Kidney (tissue), 14 donors: Measurements from ENCODE around the gene GRB7. TPM values are rescaled to one million over a fixed set of nuclear protein-coding genes. Genes with fewer than 3 reads are reported as not detected.
A peak's percentile ranks its signal among the peaks of the same experiment; 100 is the strongest.

Experiments
- DNase-seq, 5 donors: peaks; one replicate each; pipeline ENCODE4 v3.0.0-alpha.2; 2013 to 2020
- FAIRE-seq: peaks from 2 replicates; lab custom pipeline; 2012; peaks lifted over from hg19 to GRCh38; lab: Jason Lieb, UNC
- H3K27ac ChIP-seq, 2 donors: one replicate each; pipeline ENCODE4 v1.7.0; 2013; ENCODE audit warnings: low read depth in 2 of 2, low read length in 2 of 2, inconsistent platforms in 1 of 2
- H3K27me3 ChIP-seq: one replicate; pipeline ENCODE4 v1.7.1; 2013; ENCODE audit warnings: low read length, inconsistent platforms; ENCODE audit not compliant: control insufficient read depth, insufficient read depth
- H3K36me3 ChIP-seq, 3 donors: one replicate each; pipeline versions ENCODE4 v1.7.0 to v1.7.1; 2013; ENCODE audit warnings: low read length in 3 of 3, control low read depth in 1 of 3, inconsistent platforms in 1 of 3; ENCODE audit not compliant: insufficient read depth in 3 of 3, control insufficient read depth in 2 of 3
- H3K4me1 ChIP-seq, 3 donors: one replicate each; pipeline versions ENCODE4 v1.7.0 to v1.7.1; 2013; ENCODE audit warnings: low read length in 3 of 3, inconsistent platforms in 1 of 3, low read depth in 1 of 3; ENCODE audit not compliant: control insufficient read depth in 2 of 3, insufficient read depth in 2 of 3
- H3K4me3 ChIP-seq, 3 donors: one replicate each; pipeline versions ENCODE4 v1.7.0 to v1.8.1; 2013; ENCODE audit warnings: low read length in 3 of 3, control low read depth in 1 of 3, inconsistent platforms in 1 of 3
- H3K9ac ChIP-seq, 3 donors: one replicate each; pipeline versions ENCODE4 v1.7.0 to v1.7.1; 2013; ENCODE audit warnings: low read length in 3 of 3, control low read depth in 1 of 3, inconsistent platforms in 1 of 3
- H3K9me3 ChIP-seq, 3 donors: one replicate each; pipeline versions ENCODE4 v1.7.0 to v1.7.1; 2013; ENCODE audit warnings: low read length in 3 of 3, control low read depth in 1 of 3, inconsistent platforms in 1 of 3; ENCODE audit not compliant: control insufficient read depth in 2 of 3, insufficient read depth in 1 of 3
- intact Hi-C: fragments of 100-400 bp; cut with DNase I; formaldehyde crosslinking; loops from one replicate; pipeline ENCODE4 v1.11.1; 2022
- polyA plus RNA-seq: library from polyadenylated mRNA; stranded (reverse); fragments of 350-450 nt; fragmentation: Illumina TruSeq; extraction: RNeasy Lipid Tissue Mini Kit (QIAGEN cat#74804); gene quantifications from one replicate; pipeline ENCODE4 v1.2.3, GENCODE V29; 2014; ENCODE audit warnings: low read depth, low replicate concordance; ENCODE audit not compliant: insufficient read depth
- total RNA-seq: library from RNA; stranded (reverse); fragmentation: NEBNext Ultra II Directional; extraction: Animal tissue kit (Norgen Biotek cat#: 25700); gene quantifications from one replicate; pipeline ENCODE4 v1.2.1, GENCODE V29; 2021
- TF ChIP-seq, protein P1 (sequence below): IDR thresholded peaks from 3 replicates; pipeline ENCODE4 v1.5.1; 2012; ENCODE audit warnings: mild to moderate bottlenecking, moderate library complexity, borderline replicate concordance; ENCODE audit not compliant: insufficient read depth; ENCODE audit errors: extremely low read depth
- donor health status: control.
- donor health status: control.
- donor health status: control.
- donor health status: control.
- donor health status: control.
- donor health status: DM: yes; HTN: yes; CAD: no.
- donor health status: Normal renal cell carcinoma (clear cell type).

GRB7 gene
- total and polyA plus RNA-seq, 2 donors from 2014 or later: 20.9 to 72.5 TPM

DNA sequence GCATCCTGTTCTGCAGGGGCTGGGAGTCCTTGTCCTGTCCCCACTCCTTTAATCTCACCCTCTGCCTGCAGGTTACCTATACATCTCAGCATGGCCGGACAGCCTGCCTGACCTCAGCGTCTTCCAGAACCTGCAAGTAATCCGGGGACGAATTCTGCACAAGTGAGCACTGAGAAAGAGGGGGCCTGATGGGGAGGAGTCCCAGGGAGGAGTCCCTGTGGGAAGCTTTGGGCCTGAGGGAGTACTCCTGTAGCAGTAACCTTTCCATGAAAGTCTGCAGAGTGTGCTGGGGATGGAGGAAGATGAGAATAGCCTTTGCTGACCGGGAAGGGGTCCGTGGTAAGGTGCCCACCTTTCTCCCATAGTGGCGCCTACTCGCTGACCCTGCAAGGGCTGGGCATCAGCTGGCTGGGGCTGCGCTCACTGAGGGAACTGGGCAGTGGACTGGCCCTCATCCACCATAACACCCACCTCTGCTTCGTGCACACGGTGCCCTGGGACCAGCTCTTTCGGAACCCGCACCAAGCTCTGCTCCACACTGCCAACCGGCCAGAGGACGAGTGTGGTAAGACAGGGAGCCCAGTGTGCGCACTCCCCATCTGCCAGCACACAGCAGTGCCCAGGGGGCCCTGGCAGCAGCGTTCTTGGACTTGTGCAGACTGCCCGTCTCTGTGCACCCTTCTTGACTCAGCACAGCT, 22.2 kb upstream of the GRB7 start:
- FAIRE-seq: no peak
- intact Hi-C loops: no loop called here
- Histone ChIP-seq H3K9me3 (no peaks in the 10 kb centered on the region), H3K36me3 (peaks cover 2 to 68% (median 24%) of the 10 kb centered on the region in 3 donors), H3K4me3 (no peak overlapping the region), H3K9ac (no peak overlapping the region), H3K4me1 (peaks cover 0 to 10% (median 0%) of the 10 kb centered on the region in 3 donors), H3K27ac (no peak overlapping the region), H3K27me3 (no peaks in the 10 kb centered on the region)
- TF ChIP-seq, protein P1, sequence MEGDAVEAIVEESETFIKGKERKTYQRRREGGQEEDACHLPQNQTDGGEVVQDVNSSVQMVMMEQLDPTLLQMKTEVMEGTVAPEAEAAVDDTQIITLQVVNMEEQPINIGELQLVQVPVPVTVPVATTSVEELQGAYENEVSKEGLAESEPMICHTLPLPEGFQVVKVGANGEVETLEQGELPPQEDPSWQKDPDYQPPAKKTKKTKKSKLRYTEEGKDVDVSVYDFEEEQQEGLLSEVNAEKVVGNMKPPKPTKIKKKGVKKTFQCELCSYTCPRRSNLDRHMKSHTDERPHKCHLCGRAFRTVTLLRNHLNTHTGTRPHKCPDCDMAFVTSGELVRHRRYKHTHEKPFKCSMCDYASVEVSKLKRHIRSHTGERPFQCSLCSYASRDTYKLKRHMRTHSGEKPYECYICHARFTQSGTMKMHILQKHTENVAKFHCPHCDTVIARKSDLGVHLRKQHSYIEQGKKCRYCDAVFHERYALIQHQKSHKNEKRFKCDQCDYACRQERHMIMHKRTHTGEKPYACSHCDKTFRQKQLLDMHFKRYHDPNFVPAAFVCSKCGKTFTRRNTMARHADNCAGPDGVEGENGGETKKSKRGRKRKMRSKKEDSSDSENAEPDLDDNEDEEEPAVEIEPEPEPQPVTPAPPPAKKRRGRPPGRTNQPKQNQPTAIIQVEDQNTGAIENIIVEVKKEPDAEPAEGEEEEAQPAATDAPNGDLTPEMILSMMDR: no peak
- DNase-seq: no peak

DNA sequence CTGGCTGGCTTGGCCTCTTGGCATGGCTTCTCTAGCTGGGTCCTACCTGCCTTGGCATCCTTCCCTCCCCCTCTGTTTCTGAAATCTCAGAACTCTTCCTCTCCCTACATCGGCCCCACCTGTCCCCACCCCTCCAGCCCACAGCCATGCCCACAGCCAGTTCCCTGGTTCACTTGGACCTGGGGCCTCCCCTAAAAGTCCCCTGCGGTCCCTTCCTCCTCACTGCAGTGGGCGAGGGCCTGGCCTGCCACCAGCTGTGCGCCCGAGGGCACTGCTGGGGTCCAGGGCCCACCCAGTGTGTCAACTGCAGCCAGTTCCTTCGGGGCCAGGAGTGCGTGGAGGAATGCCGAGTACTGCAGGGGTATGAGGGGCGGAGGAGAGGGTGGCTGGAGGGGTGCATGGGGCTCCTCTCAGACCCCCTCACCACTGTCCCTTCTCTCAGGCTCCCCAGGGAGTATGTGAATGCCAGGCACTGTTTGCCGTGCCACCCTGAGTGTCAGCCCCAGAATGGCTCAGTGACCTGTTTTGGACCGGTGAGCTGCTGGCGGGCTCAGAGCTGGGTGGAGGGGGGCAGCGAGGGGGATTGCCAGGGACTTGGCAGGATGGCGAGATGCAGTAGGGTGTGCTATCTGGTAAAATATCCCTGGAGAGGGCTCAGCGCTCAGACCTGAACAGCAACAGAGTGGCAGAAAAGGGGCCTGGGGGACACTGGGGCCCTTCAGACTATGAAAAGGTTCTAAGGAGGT, 21.5 kb upstream of the GRB7 start:
- peaks cover 0 to 10% (median 0%) of the 10 kb centered on the region in 3 donors for H3K4me1 ChIP-seq
- DNase-seq: peak in 1 of 5 donors; percentile 73
- TF ChIP-seq, protein P1: no peak
- H3K27me3 ChIP-seq: no peaks in the 10 kb centered on the region
- H3K36me3 ChIP-seq: peaks cover 2 to 65% (median 21%) of the 10 kb centered on the region in 3 donors
- H3K27ac ChIP-seq: peak overlapping the region in 1 of 2 donors; percentile 49
- H3K9me3 ChIP-seq: no peaks in the 10 kb centered on the region
- H3K4me3 ChIP-seq: no peak overlapping the region
- H3K9ac ChIP-seq: no peak overlapping the region
- intact Hi-C loops: no loop called here
- no peak for FAIRE-seq

DNA sequence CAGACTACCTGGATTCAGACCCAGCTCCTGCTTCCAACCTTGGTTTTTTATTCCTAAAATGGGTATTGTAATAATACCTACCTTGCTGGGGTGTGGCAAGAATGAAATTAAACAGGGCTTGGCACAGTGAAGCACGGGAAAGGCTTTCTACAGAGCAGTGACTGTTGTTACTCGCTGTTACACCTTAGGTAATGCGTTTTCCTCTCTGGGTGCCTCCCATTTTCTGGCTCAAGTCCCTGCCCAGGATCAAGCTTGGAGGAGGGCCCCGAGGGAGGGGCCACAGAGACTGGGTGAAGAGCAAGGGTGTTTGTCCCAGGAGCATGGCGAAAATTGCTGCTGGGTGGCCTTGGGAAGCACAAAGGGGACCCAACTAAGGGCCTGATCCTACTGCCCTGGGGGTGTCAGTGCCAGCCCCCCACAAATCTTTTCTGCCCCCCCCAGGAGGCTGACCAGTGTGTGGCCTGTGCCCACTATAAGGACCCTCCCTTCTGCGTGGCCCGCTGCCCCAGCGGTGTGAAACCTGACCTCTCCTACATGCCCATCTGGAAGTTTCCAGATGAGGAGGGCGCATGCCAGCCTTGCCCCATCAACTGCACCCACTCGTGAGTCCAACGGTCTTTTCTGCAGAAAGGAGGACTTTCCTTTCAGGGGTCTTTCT, 20.7 kb upstream of the GRB7 start:
- H3K36me3 ChIP-seq: peaks cover 2 to 61% (median 16%) of the 10 kb centered on the region in 3 donors

More for the DNA sequence above, 20.7 kb upstream of the GRB7 start:
- TF ChIP-seq, protein P1: no peak
- no peak overlapping the region for H3K27ac ChIP-seq
- FAIRE-seq: no peak
- intact Hi-C loops: no loop called here
- peaks cover 0 to 10% (median 0%) of the 10 kb centered on the region in 3 donors for H3K4me1 ChIP-seq
- H3K4me3 ChIP-seq: no peak overlapping the region
- DNase-seq: peak in 1 of 5 donors; percentile 58
- no peak overlapping the region for H3K9ac ChIP-seq
- no peaks in the 10 kb centered on the region for H3K9me3 ChIP-seq
- no peaks in the 10 kb centered on the region for H3K27me3 ChIP-seq
